Adrenal gland (tissue), 12 donors: ENCODE data around the gene ZRANB1. TPM values are rescaled to one million over a fixed set of nuclear protein-coding genes. Genes with fewer than 3 reads are reported as not detected.

Experiments
- DNase-seq, 7 donors: peaks; one replicate each; pipeline ENCODE4 v3.0.0-alpha.2; 2019 to 2020
- H3K27ac ChIP-seq, 5 donors: fragments of 200-600 bp; sonication (generic) in 4 of 5; 1 replicate in 3 of 5; 2 replicates in 2 of 5; pipeline versions ENCODE4 v1.5.1 to v1.8.0; 2016 to 2020; ENCODE audit warnings: mild to moderate bottlenecking in 1 of 5
- H3K27me3 ChIP-seq: fragments of 200-600 bp; 2 replicates; pipeline ENCODE4 v1.8.0; 2021
- H3K36me3 ChIP-seq, 2 donors: fragments of 200-600 bp; replicated peaks in 1 of 2; 1 replicate in 1 of 2; 2 replicates in 1 of 2; pipeline versions ENCODE4 v1.5.1 to v1.8.0; 2018 to 2022
- H3K4me1 ChIP-seq, 2 donors: fragments of 200-600 bp; replicated peaks in 1 of 2; 1 replicate in 1 of 2; 2 replicates in 1 of 2; pipeline versions ENCODE4 v1.5.1 to v1.8.0; 2018 to 2021
- H3K4me3 ChIP-seq, 4 donors: fragments of 200-600 bp; sonication (generic) in 3 of 4; one replicate each; pipeline ENCODE4 v1.5.1; 2016 to 2018
- H3K9me3 ChIP-seq, 3 donors: fragments of 200-600 bp; sonication (generic) in 1 of 3; replicated peaks in 1 of 3; 1 replicate in 2 of 3; 2 replicates in 1 of 3; pipeline versions ENCODE4 v1.5.1 to v1.8.0; 2016 to 2021
- CTCF ChIP-seq, 6 experiments: fragments of 450-650 bp in 4 of 6; fragments of 200-600 bp in 2 of 6; sonication (generic) in 1 of 6; IDR thresholded peaks; 1 replicate in 5 of 6; 2 replicates in 1 of 6; pipeline versions ENCODE4 v1.5.1 to v1.8.0; 2016 to 2021; ENCODE audit warnings: antibody characterized with exemption in 6 of 6, mild to moderate bottlenecking in 2 of 6, moderate library complexity in 1 of 6
- POLR2A ChIP-seq, 2 donors: fragments of 450-650 bp; IDR thresholded peaks; one replicate each; pipeline ENCODE4 v1.6.1; 2017; ENCODE audit warnings: antibody characterized with exemption in 2 of 2, mild to moderate bottlenecking in 2 of 2, moderate library complexity in 1 of 2
- WGBS, 4 donors: extraction: QIAGEN DNeasy Blood & Tissue Kit in 2 of 4; methylation state at CpG; one replicate each; pipeline versions ENCODE4 v1.1.5 to v1.1.7; 2013 to 2017; 5-methylcytosine and 5-hydroxymethylcytosine counted together
- intact Hi-C, 2 donors: fragments of 100-400 bp; cut with DNase I; formaldehyde crosslinking; loops; one replicate each; pipeline versions ENCODE4 v1.14.1 to v1.15.0; 2022 to 2023
- polyA plus RNA-seq, 3 donors: library from polyadenylated mRNA; stranded (reverse); fragments of 200-250 nt in 2 of 3; fragments of 350-450 nt in 1 of 3; fragmentation: Illumina TruSeq in 1 of 3; extraction: RNeasy Lipid Tissue Mini Kit (QIAGEN cat#74804) in 1 of 3; gene quantifications; one replicate each; pipeline ENCODE4 v1.2.3, GENCODE V29; 2013 to 2014
- total RNA-seq, 9 donors: library from RNA; depleted of rRNA in 4 of 9; stranded (reverse); fragments of >200 nt in 4 of 9; fragments of 120-200 nt in 1 of 9; fragmentation: NEBNext Ultra II Directional in 1 of 9; extraction: Animal tissue kit (Norgen Biotek cat#: 25700) in 1 of 9; gene quantifications; one replicate each; pipeline versions ENCODE4 v1.1.0 to v1.2.4, GENCODE V29; 2013 to 2023
- donor health status: healthy with polysubstance abuse.
- donor health status: Bipolar disorder and iron deficiency.
- donor health status: DM: yes; HTN: yes; CAD: no.
- donor health status: DM: no; HTN: no; CAD: no.
- donor health status: DM: no; HTN: no; CAD: no.
- donor health status: DM: yes; HTN: yes; CAD: no.

Gene ZRANB1
- total and polyA plus RNA-seq, 12 donors = 20.2 to 64.7 (median 38.0) TPM

GRCh38 chr10:125016611-125017202 is 74.8 kb downstream of the ZRANB1 start:
- Histone ChIP-seq H3K9me3 (no peaks in the 10 kb centered on the region), H3K4me3 (no peak overlapping the region), H3K27ac (peak overlapping the region in 2 of 5 donors; percentile 77 to 78), H3K27me3 (no peaks in the 10 kb centered on the region), H3K36me3 (no peaks in the 10 kb centered on the region), H3K4me1 (peaks cover 8 to 56% of the 10 kb centered on the region in 2 donors)
- no peak for TF ChIP-seq POLR2A (IDR thresholded peaks at IDR 0.05)
- no peak for TF ChIP-seq CTCF (IDR thresholded peaks at IDR 0.05)
- intact Hi-C loops = no loop called here
- WGBS, 4 donors = 63 to 79% (median 69%) methylated on average over 14 of the region's 14 CpGs
- DNase-seq = no peak

- TF ChIP-seq CTCF (IDR thresholded peaks at IDR 0.05) = no peak
- TF ChIP-seq POLR2A (IDR thresholded peaks at IDR 0.05) = no peak
- peaks cover 8 to 64% of the 10 kb centered on the region in 2 donors for H3K4me1 ChIP-seq
- H3K9me3 ChIP-seq = no peaks in the 10 kb centered on the region
- no peak for DNase-seq
- WGBS, 4 donors = 87 to 100% (median 90%) methylated on average over 2 to 12 of the region's 12 CpGs
- intact Hi-C loops = no loop called here
- no peak overlapping the region for H3K4me3 ChIP-seq
- no peaks in the 10 kb centered on the region for H3K27me3 ChIP-seq
- peak overlapping the region in 2 of 5 donors; percentile 77 to 78 for H3K27ac ChIP-seq
- no peaks in the 10 kb centered on the region for H3K36me3 ChIP-seq
These were observed 75.8 kb downstream of the ZRANB1 start for GRCh38 chr10:125017547-125018298.

- H3K27me3 ChIP-seq = no peaks in the 10 kb centered on the region
- intact Hi-C loops = no loop called here
- no peak for TF ChIP-seq CTCF (IDR thresholded peaks at IDR 0.05)
- TF ChIP-seq POLR2A (IDR thresholded peaks at IDR 0.05) = no peak
- peak overlapping the region in 1 of 5 donors; percentile 44 for H3K27ac ChIP-seq
- no peaks in the 10 kb centered on the region for H3K9me3 ChIP-seq
- no peaks in the 10 kb centered on the region for H3K36me3 ChIP-seq
- H3K4me1 ChIP-seq = peaks cover 8 to 71% of the 10 kb centered on the region in 2 donors
- no peak for DNase-seq
- no peak overlapping the region for H3K4me3 ChIP-seq
- WGBS, 4 donors = 86 to 92% (median 88%) methylated on average over 9 of the region's 9 CpGs
These were observed 76.7 kb downstream of the ZRANB1 start for GRCh38 chr10:125018576-125019143.

GRCh38 chr10:125020386-125020785 is 78.5 kb downstream of the ZRANB1 start:
- intact Hi-C loops = no loop called here
- Histone ChIP-seq H3K4me1 (peaks cover 0 to 70% of the 10 kb centered on the region in 2 donors), H3K9me3 (no peaks in the 10 kb centered on the region), H3K27me3 (no peaks in the 10 kb centered on the region), H3K4me3 (no peak overlapping the region), H3K27ac (peak overlapping the region in 1 of 5 donors; percentile 34), H3K36me3 (no peaks in the 10 kb centered on the region)
- WGBS, 4 donors = 95 to 98% (median 95%) methylated on average over 10 to 17 of the region's 17 CpGs
- no peak for DNase-seq
- no peak for TF ChIP-seq CTCF (IDR thresholded peaks at IDR 0.05)
- TF ChIP-seq POLR2A (IDR thresholded peaks at IDR 0.05) = no peak
